GM19452 (cell line): ENCODE data around the gene PHACTR2.

Source experiments
- ATAC-seq: cut with Tn5 transposase; IDR thresholded peaks from one replicate; pipeline ENCODE4 v1.9.1; 2021; ENCODE audit not compliant: unreplicated experiment

PHACTR2 gene

DNA sequence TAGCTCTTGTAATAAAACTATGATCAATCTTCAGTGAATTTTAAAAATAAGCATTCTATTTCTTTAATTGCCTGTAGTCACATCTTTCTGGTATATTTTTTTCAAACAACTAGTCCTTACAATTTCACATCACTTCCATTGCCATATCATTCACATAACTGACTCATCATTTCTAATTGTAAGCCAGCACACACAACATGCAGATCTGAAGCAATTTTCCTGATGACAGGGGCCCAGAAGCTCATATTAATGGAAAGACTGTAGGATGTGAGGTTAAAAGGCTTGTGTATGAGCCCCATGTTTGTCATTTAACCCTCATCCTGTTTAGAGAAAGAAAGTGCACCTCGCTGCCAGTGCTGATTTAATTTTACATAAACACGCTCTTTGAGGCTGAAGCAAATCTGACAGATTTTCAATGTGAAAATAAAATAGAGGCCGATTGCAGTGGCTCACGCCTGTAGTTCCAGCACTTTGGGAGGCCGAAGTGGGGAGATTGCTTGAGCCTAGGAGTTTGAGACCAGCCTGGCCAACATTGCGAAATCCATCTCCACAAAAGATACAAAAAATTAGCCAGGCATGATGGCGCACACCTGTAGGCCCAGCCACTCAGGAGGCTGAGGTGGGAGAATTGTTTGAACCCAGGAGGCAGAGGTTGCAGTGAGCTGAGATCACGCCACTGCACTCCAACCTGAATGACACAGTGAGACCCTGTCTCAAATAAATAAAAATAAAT lies 125.2 kb downstream of the PHACTR2 start:
- no peak for ATAC-seq

DNA sequence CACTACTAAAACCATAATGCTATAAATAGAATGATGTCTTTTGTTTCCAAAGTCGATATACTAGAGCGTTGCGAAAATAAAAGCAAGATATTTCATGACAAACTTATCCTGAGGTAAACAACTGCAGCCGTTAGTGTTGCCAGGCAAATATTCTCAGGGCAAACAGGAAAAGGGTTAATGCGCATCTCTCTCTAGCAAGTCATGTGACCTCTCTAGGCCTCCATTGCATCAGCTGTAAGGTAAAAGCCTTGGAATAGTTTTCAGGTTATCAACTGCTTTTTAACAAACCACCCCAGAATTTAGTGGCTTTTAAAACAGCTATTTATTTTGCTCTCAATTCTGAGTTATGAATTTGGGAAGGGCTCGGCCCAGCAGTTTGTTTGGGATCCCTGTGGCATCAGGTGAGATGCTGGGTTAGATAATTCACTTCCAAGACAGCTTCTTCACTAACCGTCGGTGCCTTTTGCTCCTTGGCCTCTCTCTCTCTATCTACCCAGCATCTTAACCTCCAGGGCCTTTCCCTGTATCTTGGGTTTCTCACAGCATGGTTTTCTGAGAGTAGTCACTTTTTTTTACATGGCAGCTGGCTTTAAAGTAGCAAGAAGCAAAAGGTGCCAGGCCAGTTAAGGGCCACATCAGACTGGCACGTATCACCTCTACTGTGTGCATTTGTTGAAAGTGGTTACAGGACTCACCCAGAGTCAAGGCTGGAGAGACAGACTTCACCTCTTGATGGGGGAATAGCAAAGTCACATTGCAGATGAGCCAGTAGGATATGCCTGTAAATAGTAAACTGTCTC lies 126.2 kb downstream of the PHACTR2 start:
- no peak for ATAC-seq

DNA sequence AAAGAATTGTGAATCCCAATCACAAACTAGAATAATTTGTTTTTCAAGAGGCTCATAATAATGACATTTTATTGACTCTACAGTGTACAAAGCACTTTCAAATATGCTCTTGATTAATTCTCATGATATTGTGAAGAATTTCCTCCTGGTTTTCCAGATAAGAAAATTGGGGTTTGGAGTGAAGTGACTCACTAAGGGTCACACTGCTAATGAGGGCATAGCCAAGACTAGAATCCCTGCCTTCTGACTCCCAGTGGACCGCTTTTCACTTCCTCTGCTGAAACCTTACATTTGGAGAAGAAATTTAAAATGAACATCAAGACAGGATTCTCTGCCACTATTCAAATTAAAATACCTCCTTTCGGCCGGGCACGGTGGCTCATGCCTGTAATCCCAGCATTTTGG lies 127.1 kb downstream of the PHACTR2 start:
- ATAC-seq: no peak

DNA sequence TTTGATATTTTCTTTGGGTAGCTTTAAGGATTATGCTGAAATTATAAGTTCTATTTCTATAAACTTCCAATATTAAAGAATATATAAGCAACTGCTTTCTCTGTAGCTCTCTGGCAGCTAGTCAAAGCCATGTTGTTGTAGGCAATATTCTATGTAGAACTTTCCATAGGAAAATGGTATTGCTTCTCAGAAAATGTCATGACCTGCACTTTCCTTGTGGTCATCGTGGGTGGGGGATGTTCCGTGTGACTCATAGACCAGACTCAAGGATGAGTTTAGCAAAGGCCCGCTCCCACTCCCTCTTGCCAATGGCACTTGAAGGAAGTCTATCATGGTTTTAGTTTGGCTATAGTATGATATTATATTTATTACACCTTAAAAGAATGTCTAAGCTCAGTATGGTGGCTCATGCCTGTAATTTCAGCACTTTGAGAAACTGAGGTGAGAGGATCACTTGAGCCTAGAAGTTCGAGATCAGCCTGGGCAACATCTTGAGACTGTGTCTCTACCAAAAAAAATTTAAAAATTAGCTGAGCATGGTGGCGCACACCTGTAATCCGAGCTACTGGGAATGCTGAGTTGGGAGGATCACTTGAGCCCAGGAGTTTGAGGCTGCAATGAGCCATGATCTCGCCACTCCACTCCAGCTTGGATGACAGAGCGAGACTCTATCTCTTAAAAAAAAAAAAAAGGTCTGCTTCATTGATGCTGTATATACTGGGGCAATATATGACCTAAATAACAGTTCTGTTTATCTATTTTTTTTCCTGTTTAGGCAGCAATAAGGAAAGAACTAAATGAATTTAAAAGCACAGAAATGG lies 128.7 kb downstream of the PHACTR2 start:
- ATAC-seq: no peak

DNA sequence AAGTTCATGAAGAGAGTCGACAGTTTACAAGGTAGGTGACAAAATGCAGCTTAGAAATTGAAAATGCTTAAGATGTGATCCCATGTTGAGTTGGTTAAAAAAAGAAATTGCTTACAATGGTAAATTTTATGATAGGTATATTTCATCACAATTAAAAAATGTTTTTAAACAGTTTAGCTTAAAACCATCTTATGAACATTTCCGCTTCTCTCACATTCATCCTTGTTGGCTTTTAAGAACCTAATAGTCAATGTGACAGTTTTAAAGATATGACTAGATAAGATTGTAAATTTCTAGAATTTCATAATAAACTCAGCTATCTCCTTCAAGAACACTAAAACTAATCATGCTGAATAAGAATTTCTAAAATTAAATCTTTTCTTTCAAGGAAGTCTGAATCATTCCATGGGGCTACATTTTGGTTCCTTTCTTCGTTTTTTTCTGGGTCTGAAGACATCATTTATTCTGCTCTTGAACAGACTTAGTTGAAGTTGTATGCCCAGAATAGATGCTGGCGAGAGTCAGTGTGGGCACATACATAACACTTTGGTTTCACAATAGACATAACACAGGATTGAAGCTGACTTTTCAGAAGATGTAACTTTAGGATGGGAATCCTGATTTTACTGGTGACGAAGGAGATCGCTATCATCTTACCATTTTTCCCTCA lies 129.5 kb downstream of the PHACTR2 start:
- ATAC-seq: no peak

DNA sequence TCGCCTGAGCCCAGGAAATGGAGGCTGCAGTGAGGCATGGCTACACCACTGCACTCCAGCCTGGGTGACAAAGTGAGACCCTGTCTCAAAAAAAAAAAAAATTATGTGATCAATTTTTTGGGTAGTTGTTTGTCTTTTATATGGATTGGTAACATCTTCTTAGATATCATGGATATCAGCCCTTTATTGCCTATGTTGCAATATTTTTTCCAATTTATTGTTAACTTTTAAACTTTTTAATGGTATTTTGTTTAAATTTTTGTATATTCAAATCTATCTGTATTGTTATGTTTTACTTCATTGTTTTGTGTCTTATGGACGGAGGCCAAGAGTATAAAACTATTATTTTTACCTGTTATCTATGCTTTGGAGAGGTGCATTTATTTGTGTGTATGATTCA lies 133.0 kb downstream of the PHACTR2 start:
- no peak for ATAC-seq

DNA sequence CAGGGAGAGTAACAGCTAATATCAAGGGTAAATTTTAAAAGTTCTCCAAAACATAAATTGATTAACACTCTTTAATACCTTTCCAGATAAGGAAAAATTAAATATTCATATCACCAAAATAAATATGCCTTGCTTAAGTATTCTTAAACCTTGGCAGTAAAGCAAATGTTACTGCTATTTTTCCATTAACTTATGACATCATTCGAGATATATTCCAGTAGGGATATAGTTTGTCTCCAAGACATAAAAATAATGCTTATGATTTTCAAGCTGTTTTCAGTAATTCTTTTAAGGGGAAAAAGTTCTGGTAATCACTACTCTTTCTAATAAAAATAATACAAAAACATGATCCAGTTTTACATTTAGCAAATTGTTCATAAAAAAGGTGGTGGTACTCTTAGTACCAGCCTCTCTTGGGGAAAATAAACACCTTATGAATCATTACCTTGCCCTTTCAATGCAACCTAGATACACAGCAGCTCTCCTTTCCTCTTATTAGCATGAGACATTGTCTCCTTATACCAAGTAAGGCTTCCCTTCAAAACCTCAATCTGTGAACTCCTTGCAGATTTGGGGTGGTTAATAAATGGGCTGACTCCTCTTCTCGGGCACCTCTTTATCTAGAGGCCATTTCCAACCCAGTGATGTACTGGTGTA lies 133.9 kb downstream of the PHACTR2 start:
- no peak for ATAC-seq

DNA sequence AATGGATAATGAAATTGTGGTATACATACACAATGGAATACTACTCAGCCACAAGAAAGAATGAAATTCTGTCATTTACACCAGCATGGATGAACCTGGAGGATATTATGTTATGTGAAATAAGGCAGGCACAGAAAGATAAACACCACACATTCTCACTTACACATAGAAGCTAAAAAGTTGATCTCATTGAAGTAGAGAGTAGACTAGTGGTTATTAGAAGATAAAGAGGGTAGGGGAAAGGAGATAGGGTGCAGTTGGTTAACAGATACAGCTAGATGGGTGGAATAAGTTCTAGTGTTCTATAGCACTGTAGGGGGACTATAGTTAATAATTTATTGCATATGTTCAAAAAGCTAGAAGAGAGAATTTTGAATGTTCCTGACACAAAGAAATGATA lies 139.9 kb downstream of the PHACTR2 start:
- no peak for ATAC-seq

DNA sequence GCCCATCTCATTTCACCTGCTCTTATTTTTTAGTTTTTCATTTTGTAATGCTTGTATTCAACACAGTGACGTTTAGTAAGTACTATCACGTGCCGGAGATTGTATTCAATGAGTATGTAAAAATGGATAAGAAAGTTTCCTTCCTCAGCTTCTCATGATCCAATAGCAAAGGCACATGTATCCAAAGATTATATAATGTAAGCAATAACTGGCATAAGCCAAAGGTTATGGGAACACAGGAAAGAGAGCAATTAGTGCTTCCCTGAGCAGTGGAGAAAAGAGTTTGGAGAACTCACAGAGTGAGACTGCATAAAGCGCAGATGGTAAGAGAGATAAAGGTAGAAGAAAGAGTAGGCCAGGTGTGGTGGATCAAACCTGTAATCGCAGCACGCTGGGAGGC lies 143.6 kb downstream of the PHACTR2 start:
- no peak for ATAC-seq

DNA sequence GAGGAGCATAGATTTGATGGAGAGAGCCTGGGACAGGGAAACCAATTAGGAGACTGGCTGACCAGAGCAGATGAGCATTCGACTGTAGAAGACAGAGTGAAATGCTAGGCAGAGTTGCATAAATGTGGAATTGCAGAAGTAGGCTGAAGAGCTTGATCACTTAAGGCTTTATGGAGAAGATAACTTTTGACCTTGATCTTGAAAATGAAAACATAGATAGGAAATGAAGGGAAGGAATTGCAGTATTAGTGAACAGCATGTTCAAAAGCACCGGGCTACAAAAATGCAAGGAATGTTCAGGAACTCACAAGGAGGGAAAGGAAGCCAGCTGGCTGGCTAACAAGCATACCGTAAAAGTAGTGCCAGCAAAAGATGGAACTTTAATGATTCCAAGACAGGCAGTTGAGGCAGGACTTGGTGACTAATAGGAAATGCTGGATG lies 144.8 kb downstream of the PHACTR2 start:
- no peak for ATAC-seq

DNA sequence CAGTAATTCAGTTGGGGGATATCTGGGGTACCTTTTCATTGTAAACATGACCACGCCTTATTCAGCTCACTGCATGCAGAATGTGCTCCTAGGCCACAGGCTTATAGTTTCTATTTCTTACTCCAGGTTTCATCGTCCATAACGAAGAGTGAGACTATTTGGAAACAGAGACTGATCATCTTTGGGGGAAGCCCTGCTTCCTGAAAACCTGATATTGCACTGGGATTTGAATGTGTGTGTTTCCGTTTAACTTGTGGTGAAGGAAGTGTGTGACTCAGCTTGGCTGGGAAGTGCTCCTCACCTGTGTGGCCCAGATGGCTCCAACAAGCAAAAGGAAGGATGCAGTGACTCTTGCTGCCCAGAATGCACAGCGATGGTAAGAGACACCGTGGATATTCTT lies 145.8 kb downstream of the PHACTR2 start:
- ATAC-seq: no peak

DNA sequence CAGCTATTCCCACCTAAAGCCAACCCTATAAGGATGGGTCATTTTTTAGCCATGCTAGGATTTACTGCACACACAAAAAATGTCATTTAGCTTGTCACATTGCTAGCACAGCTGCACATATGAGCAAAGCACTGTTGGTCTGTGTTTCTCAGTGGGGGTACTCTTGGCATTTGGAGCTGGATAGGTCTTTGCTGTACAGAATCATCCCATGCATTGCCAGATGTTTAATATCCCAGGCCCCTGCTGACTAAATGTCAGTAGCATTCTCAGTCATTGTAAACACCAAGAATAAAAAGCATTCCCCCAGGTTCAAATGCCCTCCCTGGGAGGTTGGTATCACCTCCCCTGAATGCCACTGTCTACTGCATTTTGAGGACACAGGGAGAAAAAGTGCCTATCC lies 150.8 kb downstream of the PHACTR2 start:
- ATAC-seq: no peak

DNA sequence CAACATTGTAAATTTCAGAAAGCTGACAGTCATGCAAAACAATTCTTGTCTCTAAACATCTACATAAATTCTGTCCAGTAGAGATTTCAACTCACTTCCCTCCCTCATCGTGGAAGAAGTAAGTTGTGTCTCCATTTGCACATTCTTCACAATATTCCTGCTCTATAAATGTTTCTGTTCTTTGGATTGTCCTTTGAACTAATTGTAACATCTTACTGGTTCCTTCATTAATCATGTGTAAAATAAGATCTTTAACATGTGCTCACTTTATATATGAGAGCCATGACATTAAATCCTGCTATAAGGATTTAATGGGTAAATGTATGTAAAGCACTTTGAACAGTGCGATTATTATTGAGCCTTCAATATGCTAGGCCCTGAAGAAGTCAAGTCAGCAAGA lies 158.4 kb downstream of the PHACTR2 start:
- no peak for ATAC-seq

DNA sequence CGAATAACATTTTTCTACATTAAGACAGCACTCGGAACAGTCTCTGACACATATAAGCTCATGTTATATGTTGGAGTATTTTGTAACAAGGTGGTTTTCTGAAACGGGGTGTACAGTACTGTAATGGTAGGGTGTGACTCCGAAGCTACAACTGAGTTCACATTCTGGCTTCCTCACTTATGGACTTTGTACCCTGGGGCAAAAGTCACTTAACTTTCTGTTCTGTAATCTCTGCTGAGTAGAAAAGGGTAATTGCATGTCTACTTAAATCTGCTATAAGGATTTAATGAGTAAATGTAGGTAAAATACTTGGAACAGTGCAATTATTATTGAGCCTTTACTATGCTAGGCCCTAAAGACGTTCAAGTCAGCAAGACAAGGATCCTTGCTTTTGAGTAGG lies 160.6 kb downstream of the PHACTR2 start:
- ATAC-seq: no peak

DNA sequence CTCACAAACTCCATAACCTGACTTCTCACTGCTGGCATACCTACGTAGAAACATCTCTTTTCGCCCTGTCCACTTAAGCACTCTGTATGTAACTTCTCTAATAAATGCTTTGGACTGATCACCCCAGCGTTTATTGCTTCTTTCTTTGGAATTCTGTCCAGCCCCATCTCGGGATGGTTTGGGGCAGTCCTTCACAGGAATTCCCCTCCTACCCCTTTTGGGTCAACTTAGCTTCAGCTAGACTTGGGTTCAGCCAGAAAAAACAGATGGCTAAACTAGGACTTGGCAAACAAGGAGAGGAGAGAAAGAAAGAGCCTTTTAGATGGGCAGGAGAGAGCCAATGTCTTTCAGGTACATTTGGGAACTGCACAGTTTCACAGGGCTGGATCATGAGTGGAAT lies 161.4 kb downstream of the PHACTR2 start:
- ATAC-seq: no peak

DNA sequence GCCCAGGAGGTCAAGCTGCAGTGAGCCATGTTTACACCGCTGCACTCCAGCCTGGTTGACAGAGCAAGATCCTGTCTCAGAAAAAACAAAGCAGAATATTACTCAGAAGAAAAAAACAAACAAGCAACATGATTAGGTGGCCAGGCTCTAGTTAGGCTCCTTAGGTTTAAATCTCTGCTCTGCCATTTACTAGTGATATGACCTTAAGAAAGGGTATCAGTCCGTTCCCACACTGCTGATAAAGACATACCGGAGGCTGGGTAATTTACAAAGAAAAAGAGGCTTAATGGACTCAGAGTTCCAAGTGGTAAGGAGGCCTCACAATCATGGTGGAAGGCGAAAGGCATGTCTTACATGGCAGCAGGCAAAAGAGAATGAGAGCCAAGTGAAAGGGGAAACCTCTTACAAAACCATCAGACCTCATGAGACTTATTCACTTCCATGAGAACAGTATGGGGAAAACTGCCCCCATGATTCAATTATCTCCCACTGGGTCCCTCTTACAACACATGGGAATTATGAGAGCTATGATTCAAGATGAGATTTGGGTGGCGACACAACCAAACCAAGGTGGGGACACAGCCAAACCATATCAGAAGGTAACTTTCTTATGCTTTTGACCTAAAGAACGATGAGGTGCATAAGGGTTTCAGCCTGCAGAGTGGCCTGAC lies 163.0 kb downstream of the PHACTR2 start:
- ATAC-seq: no peak

DNA sequence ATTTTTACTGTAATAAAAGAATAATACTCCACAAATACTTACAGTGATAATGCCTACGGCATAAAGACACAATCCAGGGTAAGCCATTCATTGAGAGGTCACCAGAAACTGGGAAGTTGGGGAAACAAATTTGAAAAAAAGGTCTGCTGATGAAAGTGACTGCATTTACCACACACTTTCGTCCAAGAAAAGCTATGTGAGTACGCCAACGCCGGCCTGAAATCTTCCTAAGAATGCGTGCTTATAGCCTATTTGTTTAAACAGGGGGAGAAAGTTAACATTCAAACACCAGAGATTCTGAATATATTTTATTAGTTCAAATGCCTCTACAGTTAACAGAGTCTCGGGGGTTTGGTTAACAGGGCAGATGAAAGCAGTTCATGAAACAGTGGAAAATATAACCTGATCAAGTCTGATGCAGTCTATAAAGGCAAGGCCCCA lies 164.7 kb downstream of the PHACTR2 start:
- no peak for ATAC-seq

DNA sequence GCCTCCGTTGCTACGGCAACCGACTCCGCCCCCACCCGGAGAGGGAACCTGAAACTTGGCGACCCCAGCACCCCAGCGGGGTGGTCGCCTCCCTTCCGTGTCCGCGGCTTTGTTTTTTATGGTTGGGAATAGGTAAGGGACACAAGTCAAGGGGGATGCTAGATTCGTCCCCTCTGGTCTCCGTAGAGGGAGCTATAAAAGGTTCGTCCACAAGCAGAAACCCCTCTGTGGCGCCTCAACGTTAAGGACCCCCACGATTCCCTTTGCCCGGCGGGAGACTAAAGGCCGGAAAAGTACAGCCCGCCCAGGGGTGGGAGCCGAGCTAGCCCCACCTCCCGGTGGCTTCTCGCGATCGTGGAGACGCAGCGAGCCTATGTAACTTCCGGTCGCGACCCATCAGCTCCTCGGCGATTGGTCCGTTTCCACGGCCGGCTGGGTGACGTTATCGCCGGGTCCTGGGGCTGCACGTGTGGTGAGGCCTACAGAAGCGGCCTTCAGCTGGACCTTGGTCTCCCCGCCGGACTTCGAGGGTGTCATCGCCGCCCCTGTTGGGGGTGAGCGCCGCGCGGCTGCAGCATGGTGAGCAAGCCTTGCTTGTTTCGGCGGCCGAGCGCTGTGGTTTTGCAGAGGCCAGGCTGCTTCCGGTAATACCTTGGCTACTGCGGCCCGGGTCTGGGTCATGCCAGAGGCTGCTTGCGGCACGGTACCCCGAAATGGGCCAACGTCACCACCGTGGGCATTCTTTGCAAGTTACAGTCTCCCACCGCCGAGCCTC lies 165.3 kb downstream of the PHACTR2 start, which contains the start of gene LTV1:
Gene LTV1, plus strand, starts transcription at position 437 of the 775 bp plus-strand sequence. Its CDS starts 140 bp downstream, at position 577.
- ATAC-seq: peak; percentile 100

DNA sequence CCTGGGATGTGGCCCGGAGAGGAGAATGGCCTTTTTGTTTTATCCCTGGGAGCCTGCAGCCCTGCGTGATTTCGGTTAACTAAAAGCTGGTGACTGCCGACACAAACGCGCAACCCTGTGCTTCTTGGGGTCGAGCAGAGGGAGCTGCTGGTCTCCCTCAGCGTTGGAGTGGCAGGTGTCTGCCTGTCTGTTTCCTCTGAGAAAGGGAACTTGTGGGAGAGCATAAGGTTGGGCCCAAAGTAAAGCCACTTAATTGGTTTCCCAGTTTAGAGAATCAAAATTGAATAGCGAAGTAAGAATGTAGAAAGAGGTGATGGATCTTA lies 165.9 kb downstream of the PHACTR2 start:
- no peak for ATAC-seq
